NCI-H2081 (cell line): ENCODE data around the gene CST8.

ENCODE experiments used
- DNase-seq, 2 experiments: peaks; one replicate each; lab custom pipeline; 2025; lab: John Stamatoyannopoulos, UW

The CST8 gene

GRCh38 chr20:23524146-23524545, 33.2 kb downstream of the CST8 start:
- DNase-seq, result no peak

DNA sequence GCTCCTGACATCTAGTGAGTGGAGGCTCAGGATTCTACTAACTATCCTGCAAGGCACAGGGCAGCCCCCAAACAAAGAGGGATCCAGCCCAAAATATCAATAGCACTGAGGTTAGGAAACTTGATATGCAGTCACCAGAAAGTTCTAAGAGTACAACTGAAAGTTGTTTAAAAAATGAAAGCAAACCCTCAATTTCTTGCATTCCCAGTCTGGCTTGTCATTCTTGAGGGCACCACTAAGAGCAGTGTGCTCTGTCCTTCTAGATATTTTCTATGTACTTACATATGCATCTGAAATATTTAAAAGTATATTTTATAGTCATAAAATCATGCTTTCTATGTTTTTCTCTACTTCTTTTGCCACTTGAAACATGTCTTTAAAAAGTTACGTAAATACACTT, 35.9 kb downstream of the CST8 start:
- DNase-seq, result no peak

DNA sequence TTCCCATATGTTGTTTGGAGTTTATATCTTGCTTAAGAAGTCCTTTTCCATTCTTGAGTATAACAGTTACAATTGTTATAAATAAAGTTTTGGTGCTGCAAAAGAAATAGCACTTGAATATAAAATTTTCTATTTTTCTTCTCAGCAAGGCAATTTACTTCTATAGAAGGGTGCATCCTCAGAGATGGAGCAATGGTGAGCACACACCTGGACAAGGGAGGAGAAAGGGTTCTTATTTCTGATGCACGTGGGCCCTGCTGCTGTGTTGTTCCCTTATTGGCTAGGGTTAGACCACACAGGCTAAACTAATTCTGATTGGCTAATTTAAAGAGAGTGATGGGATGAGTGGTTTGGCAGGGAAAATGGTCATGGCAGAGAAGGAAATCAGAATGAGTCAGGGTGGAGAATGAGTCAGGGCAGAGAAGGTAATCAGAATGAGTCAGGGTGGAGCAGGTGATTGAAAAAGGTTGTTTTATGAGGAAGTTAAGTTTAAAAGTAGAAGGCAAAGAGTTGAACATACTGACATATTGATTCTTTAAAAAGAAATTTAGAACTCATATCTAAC, 38.0 kb downstream of the CST8 start:
- no peak for DNase-seq

- DNase-seq, result no peak
Measured at GRCh38 chr20:23530937-23531567, 40.1 kb downstream of the CST8 start.

DNA sequence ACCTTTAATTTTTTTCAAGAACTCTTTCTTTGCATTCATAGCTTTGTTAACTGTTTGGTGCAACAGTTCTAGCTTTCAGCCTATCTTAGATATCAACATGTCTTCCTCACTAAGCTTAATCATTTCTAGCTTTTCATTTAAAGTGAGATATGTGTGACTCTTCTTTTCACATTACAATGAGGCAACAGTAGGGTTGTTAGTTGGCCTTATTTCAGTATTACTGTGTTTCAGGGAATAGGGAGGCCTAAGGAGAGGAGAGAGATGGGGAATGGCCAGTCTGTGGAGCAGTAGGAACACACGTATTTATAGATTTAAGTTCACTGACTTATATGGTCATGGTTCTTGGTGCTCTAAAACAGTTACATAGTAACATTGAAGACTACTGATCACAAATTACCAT, 41.6 kb downstream of the CST8 start:
- DNase-seq, result no peak

GRCh38 chr20:23533161-23533560, 42.2 kb downstream of the CST8 start:
- no peak for DNase-seq

DNA sequence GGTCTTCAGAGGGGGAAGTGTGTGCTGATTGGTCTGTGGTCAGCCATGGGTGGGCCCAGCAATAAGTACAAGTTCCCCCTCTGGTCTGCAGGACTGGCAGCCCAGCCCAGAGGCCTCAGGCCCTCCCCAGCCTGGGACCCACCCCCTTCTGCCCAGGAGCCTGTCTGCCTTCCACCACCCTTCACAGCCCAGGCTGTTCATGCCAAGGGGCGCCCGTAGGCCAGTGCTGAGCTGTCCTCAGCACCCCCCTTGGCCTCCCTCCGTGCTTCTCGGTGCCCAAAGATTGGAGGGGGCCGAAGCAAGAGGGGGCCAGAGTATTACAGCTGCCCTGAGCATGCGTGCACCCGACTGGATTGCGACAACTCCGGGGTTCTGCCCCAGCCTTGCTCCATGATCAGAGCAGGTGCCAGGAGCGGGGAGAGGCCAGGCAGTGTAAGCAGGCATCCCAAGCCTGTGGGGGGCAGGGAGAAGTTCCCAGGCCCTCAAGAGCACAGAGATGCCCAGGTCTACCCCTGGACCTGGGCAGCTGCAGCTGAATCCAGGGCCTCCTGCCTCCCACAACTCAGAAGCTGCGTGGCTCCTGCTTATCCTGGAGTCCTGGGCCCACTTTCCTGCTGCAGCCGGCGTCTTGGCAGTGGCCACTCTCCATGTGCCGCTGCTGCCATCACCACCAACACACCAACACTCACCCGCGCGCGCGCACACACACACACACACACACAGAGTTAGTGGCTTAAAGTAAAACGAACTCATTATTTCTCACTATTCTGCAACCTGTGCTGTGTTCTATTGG, 44.1 kb downstream of the CST8 start:
- no peak for DNase-seq

- no peak for DNase-seq
Measured at GRCh38 chr20:23536328-23536974, 45.5 kb downstream of the CST8 start.

DNA sequence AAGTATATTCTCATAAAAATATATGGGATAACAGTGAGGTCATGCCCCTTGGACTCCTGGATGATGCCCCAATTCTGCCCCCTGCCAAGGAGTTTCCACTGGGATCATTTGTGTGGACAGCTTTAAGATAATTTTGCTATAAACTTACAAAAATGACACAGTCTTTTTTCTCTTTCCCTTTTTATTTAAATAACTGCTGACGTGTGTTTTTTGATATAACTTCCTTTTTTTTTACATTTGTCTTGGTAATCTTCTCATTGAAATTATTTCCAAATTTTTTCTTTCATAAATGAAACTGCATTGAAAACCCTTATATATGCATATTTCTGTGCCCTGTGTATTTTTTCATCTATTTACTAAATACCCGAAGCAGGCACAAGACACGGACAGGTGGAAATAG, 46.1 kb downstream of the CST8 start:
- no peak for DNase-seq

GRCh38 chr20:23540624-23541023, 49.7 kb downstream of the CST8 start:
- DNase-seq, result no peak

DNA sequence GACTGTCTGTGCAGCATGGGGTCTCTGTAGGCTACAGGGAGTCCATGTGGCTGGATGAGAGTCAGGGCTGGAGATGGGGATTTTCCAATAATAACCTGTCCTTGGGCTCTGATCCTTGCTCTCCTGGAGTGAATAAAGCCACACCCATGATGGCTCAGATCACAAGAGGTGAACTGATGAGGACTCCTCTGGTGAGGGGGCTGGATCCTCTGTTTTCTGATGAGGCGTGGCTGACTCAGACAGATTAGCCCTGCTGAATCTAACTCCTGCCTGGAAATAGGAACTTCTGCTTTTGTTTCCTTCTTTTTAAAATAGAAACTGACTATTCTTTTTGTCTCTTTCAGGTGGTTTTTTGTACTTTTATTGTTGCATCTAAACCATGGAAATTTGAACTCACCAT, 50.4 kb downstream of the CST8 start:
- DNase-seq, result no peak

GRCh38 chr20:23541776-23542175, 50.9 kb downstream of the CST8 start:
- no peak for DNase-seq

- DNase-seq, result no peak
Measured at GRCh38 chr20:23542801-23543200, 51.9 kb downstream of the CST8 start.

DNA sequence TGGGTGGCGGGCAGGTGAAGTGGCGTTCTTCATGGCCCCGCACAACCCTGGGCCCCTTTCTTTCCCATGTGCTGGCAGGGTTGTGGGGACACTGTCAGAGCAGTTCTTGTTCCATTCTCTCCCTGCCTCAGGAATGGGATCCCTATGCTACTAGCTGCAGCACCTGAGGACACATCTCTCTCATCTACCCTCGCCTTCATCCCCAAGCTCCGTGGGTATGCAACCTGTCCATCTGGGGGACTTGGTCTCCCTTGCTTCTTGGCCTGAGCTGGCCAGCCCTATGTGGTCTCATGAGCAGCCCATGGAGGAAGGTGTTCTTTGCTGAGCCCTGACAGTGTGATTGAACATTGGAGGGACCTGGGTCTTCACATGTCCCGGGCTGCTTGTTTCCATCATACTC, 53.2 kb downstream of the CST8 start:
- no peak for DNase-seq
